ENCODE data around the gene GGPS1.
"Not testable (repeated sequence)": the region's sequence is repeated elsewhere in the genome, so short reads cannot be mapped to it uniquely, and the experiment has no call there.

GGPS1 gene

GRCh38 chr1:235328271-235329138, at the start of gene GGPS1:
Gene GGPS1, plus strand, starts transcription at chr1:235328570. Its CDS starts 6,695 bp downstream, at chr1:235335265.
- DNase-seq: peak; percentile 99

- DNase-seq: no peak
These were observed 49.5 kb upstream of the GGPS1 start for GRCh38 chr1:235278915-235279292.

GRCh38 chr1:235279694-235280093, 48.7 kb upstream of the GGPS1 start:
- no peak for DNase-seq

GRCh38 chr1:235280467-235280866, 47.9 kb upstream of the GGPS1 start:
- no peak for DNase-seq

GRCh38 chr1:235283636-235284035, 44.7 kb upstream of the GGPS1 start:
- DNase-seq: not testable (repeated sequence)

- no peak for DNase-seq
These were observed 44.1 kb upstream of the GGPS1 start for GRCh38 chr1:235284231-235284769.

GRCh38 chr1:235286667-235287066, 41.7 kb upstream of the GGPS1 start:
- no peak for DNase-seq

GRCh38 chr1:235287208-235287882, 41.0 kb upstream of the GGPS1 start:
- DNase-seq: no peak

- DNase-seq: no peak
These were observed 38.3 kb upstream of the GGPS1 start for GRCh38 chr1:235289859-235290739.

GRCh38 chr1:235290740-235291502, 37.4 kb upstream of the GGPS1 start:
- DNase-seq: no peak

GRCh38 chr1:235291599-235292091, 36.7 kb upstream of the GGPS1 start:
- no peak for DNase-seq

GRCh38 chr1:235292790-235293189, 35.6 kb upstream of the GGPS1 start:
- DNase-seq: no peak

- DNase-seq: no peak
These were observed 34.9 kb upstream of the GGPS1 start for GRCh38 chr1:235293322-235293942.

GRCh38 chr1:235295902-235296350, 32.4 kb upstream of the GGPS1 start:
- no peak for DNase-seq

GRCh38 chr1:235296729-235297128, 31.6 kb upstream of the GGPS1 start:
- DNase-seq: no peak

- DNase-seq: peak; percentile 71
These were observed 30.8 kb upstream of the GGPS1 start for GRCh38 chr1:235297579-235297978.

GRCh38 chr1:235298758-235299157, 29.6 kb upstream of the GGPS1 start:
- DNase-seq: no peak

- DNase-seq: no peak
These were observed 29.1 kb upstream of the GGPS1 start for GRCh38 chr1:235299169-235299858.

- DNase-seq: no peak
These were observed 26.2 kb upstream of the GGPS1 start for GRCh38 chr1:235302143-235302542.

GRCh38 chr1:235304549-235305451, 23.6 kb upstream of the GGPS1 start:
- DNase-seq: no peak

All from activated CD4-positive, alpha-beta T cell treated with anti-CD3 and anti-CD28 coated beads, Interleukin-10, Interleukin-2, amounts not matched to agents 100 ng/mL and 50 ng/mL, durations not matched to agents 16 hours and 8 hours (primary cell).